ENCODE results near the gene ANKRD6.

GRCh38 chr6:89591745-89592144 lies 158.8 kb downstream of the ANKRD6 start:
- TF ChIP-seq POLR2AphosphoS5 (IDR thresholded peaks at IDR 0.05; ENCODE audit: borderline replicate concordance, low read depth, low read length) (no peak), EZH2 (IDR thresholded peaks at IDR 0.05) (no peak)
